HEK293T (cell line): ENCODE data around the gene GRK1.

Source experiments
- CTCF ChIA-PET: fragments of 350-600 bp; formaldehyde crosslinking; extraction: SDS; loops from one replicate; lab custom pipeline; 2021; ENCODE audit warnings: antibody characterized with exemption, inconsistent platforms; lab: Yijun Ruan, JAX
- POLR2A ChIA-PET: fragments of 350-600 bp; formaldehyde crosslinking; extraction: SDS; loops from one replicate; lab custom pipeline; 2020; ENCODE audit warnings: antibody characterized with exemption, inconsistent platforms; lab: Yijun Ruan, JAX
- DNase-seq: peaks from one replicate; pipeline ENCODE4 v3.0.0; 2012; ENCODE audit warnings: mixed read lengths; ENCODE audit errors: extremely low spot score
- ARNT ChIP-seq: fragments of 450-650 bp; IDR thresholded peaks from 2 replicates; pipeline ENCODE4 v1.6.1; 2017; ENCODE audit warnings: mild to moderate bottlenecking
- BHLHE40 ChIP-seq: fragments of 450-650 bp; IDR thresholded peaks from 2 replicates; pipeline ENCODE4 v1.6.1; 2016; ENCODE audit warnings: mild to moderate bottlenecking, moderate library complexity, borderline replicate concordance
- ELF4 ChIP-seq: fragments of 450-650 bp; IDR thresholded peaks from 2 replicates; pipeline ENCODE4 v1.6.1; 2017; ENCODE audit warnings: antibody characterized with exemption
- FOXA1 ChIP-seq: fragments of 450-650 bp; IDR thresholded peaks from 2 replicates; pipeline ENCODE4 v1.6.1; 2016; ENCODE audit warnings: mild to moderate bottlenecking
- FOXK2 ChIP-seq: fragments of 450-650 bp; IDR thresholded peaks from 2 replicates; pipeline ENCODE4 v1.6.1; 2016; ENCODE audit warnings: mild to moderate bottlenecking
- FOXM1 ChIP-seq: fragments of 450-650 bp; IDR thresholded peaks from 2 replicates; pipeline ENCODE4 v1.6.1; 2017; ENCODE audit warnings: mild to moderate bottlenecking, borderline replicate concordance
- HDGF ChIP-seq: fragments of 450-650 bp; IDR thresholded peaks from 2 replicates; pipeline ENCODE4 v1.6.1; 2017; ENCODE audit warnings: antibody characterized with exemption, borderline replicate concordance
- L3MBTL2 ChIP-seq: fragments of 450-650 bp; conservative IDR thresholded peaks from 2 replicates; pipeline ENCODE4 v1.6.1; 2016; ENCODE audit warnings: mild to moderate bottlenecking
- LEF1 ChIP-seq: fragments of 450-650 bp; IDR thresholded peaks from 2 replicates; pipeline ENCODE4 v1.6.1; 2017; ENCODE audit warnings: mild to moderate bottlenecking, borderline replicate concordance
- NFRKB ChIP-seq: fragments of 450-650 bp; IDR thresholded peaks from 2 replicates; pipeline ENCODE4 v1.6.1; 2016; ENCODE audit warnings: mild to moderate bottlenecking, moderate library complexity
- PKNOX1 ChIP-seq: fragments of 450-650 bp; IDR thresholded peaks from 2 replicates; pipeline ENCODE4 v1.6.1; 2016
- SP1 ChIP-seq: fragments of 450-650 bp; IDR thresholded peaks from 2 replicates; pipeline ENCODE4 v1.6.1; 2017
- SUZ12 ChIP-seq: fragments of 450-650 bp; IDR thresholded peaks from 2 replicates; pipeline ENCODE4 v1.6.1; 2016; ENCODE audit warnings: mild to moderate bottlenecking
- ZNF384 ChIP-seq: fragments of 450-650 bp; IDR thresholded peaks from 2 replicates; pipeline ENCODE4 v1.6.1; 2016

Gene GRK1

DNA sequence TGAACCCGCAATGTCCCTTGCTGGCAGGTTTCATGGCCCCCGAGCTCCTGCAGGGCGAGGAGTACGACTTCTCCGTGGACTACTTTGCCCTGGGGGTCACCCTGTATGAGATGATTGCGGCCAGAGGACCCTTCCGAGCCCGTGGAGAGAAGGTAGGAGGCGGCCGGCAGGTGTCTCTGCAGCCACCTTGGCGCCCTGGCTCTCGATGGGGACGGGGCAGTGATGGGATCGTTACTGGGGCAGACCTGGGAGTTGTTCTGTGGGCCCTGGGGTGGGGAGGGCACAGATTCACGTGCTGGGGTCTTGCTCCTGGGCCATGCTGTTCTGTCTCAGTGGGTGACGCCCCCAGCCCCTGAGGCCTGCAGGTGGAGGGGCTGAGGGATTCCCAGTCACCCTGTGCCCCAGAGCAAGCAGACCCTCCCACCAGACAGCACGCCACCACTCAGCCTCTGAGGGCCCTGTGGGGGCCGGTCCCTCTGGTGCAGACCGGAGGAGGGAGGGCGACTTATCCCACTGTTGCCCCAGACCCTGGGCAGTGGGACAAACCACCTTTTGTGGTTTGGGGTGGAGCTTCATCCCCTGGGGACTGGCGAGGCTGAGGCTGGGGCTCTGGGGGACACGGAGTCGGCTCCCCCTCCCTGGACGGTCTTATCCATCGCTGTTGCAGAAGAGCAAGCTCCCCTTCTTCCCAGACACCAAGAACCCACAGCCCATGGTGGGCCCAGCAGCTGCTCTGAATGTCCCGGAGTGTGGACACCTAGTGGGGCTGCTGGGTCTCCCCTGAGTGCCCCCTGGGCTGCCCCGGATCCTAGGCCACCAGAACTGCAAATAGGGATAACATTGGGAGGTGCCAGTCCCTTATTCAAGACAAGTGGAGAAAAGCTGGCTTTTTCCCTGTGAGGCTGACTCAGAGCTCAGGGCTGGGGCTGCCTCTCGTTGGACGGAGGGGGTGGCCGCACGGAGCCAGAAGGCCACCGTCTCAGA lies 64.5 kb downstream of the GRK1 start:
- POLR2A ChIA-PET = no interaction called here
- no peak for TF ChIP-seq ARNT
- no peak for TF ChIP-seq SUZ12
- TF ChIP-seq ZNF384 = no peak
- TF ChIP-seq PKNOX1 = no peak
- no peak for TF ChIP-seq BHLHE40
- no peak for TF ChIP-seq ELF4
- no peak for TF ChIP-seq HDGF
- TF ChIP-seq FOXM1 = no peak
- no peak for TF ChIP-seq LEF1
- no peak for TF ChIP-seq FOXA1
- CTCF ChIA-PET = no interaction called here
- DNase-seq = no peak

- no peak for DNase-seq
- no peak for TF ChIP-seq BHLHE40
- no peak for TF ChIP-seq FOXK2
- TF ChIP-seq NFRKB = no peak
- TF ChIP-seq ELF4 = no peak
- TF ChIP-seq L3MBTL2 = no peak
- TF ChIP-seq FOXM1 = no peak
- TF ChIP-seq PKNOX1 = no peak
- TF ChIP-seq HDGF = no peak
- TF ChIP-seq SUZ12 = no peak
- TF ChIP-seq SP1 = no peak
- CTCF ChIA-PET = no interaction called here
- POLR2A ChIA-PET = interaction anchor here (0.6 kb wide), 1 partner anchor 247 kb away, joined by 4 read pairs; no protein-coding TSS in a partner anchor
Observed at GRCh38 chr13:113732176-113732960, 65.3 kb downstream of the GRK1 start.

DNA sequence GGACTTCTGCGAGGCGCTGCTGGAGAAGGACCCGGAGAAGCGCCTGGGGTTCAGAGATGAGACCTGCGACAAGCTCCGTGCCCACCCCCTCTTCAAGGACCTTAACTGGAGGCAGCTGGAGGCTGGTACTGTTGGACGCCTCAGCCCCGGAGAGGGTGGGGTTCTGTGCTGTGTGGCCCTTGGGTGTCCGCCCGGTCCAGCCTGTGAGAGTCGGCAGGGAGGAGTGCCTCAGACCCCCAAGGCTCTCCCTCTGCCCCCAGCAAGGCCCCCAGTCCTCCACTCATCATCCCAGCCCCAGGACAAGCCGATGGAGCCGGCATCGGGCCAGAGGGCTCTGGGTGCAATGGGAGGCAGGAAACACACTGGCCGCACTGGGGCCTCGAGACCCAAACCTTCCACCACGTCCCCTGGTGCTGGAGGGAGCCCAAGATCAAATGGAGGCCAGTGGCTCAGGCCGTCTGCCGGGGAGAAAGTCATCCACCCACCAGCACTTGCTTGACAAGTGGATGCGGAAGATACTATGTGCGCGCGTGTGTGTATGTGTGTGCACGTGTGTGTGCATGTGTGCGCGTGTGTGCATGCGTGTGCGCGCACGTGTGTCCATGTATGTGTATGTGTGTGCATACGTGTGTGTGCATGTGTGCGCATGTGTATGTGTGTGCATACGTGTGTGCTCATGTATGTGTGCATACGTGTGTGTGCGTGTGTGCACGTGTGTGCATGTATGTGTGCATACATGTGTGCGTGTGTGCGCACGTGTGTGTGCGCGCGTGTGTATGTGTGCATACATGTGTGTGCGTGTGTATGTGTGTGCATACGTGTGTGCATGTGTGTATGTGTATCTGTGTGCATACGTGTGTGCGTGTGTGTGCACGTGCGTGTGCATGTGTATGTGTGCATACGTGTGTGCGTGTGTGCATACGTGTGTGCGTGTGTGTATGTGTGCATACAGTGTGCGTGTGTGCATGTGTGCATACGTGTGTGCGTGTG lies 66.2 kb downstream of the GRK1 start:
- no peak for DNase-seq
- ChIA-PET CTCF (no interaction called here), POLR2A (interaction anchor here (0.6 kb wide), 1 partner anchor 248 kb away, joined by 4 read pairs; no protein-coding TSS in a partner anchor)
- TF ChIP-seq BHLHE40 (no peak), ELF4 (no peak), L3MBTL2 (no peak), PKNOX1 (no peak), FOXM1 (no peak), LEF1 (no peak)

- POLR2A ChIA-PET = no interaction called here
Observed at GRCh38 chr13:113734099-113734825, 67.2 kb downstream of the GRK1 start.

More at GRCh38 chr13:113734099-113734825, 67.2 kb downstream of the GRK1 start:
- DNase-seq = no peak
- CTCF ChIA-PET = no interaction called here
- TF ChIP-seq FOXK2 (no peak), ELF4 (no peak), PKNOX1 (no peak), HDGF (no peak), SUZ12 (no peak), NFRKB (no peak), FOXA1 (no peak), BHLHE40 (no peak), LEF1 (no peak), SP1 (no peak)
